Measurements from ENCODE around the gene RTL10. TPM values are rescaled to one million over a fixed set of nuclear protein-coding genes. Genes with fewer than 3 reads are reported as not detected.

RTL10 gene
- total RNA-seq = 10 to 100 TPM; 15.7 to 41.9 TPM

GRCh38 chr22:19854778-19855503 lies at the start of gene RTL10, which contains the start of gene GNB1L:
TSS of gene RTL10 (minus strand) at chr22:19854874. CDS start at chr22:19852261, 2,613 bp downstream.
TSS of gene GNB1L (minus strand) at chr22:19854874. CDS start at chr22:19821355, 33,519 bp downstream.
- WGBS = under 1% methylated on average over 33 of the region's 81 CpGs

GRCh38 chr22:19904174-19904856 lies 49.6 kb upstream of the RTL10 start:
- no peak for TF ChIP-seq POLR2AphosphoS5 (IDR thresholded peaks at IDR 0.05)
- no peak for TF ChIP-seq CTCF (IDR thresholded peaks at IDR 0.05)
- no peak for TF ChIP-seq POLR2A (IDR thresholded peaks at IDR 0.05)
- no peaks in the 10 kb centered on the region for H3K9me3 ChIP-seq
- no peak for DNase-seq (ENCODE audit: low spot score)
- intact Hi-C loops (cut with DNase I) = no loop called here
- peak overlapping the region in 1 of 2 donors; percentile 19 for H3K27ac ChIP-seq
- H3K27me3 ChIP-seq (replicated peaks; ENCODE audit: insufficient read depth) = no peaks in the 10 kb centered on the region
- WGBS = 70% methylated on average over 16 of the region's 16 CpGs
- no peaks in the 10 kb centered on the region for H3K36me3 ChIP-seq
- H3K4me3 ChIP-seq = no peak overlapping the region
- peaks cover 12% of the 10 kb centered on the region for H3K4me1 ChIP-seq (replicated peaks)

More at GRCh38 chr22:19854778-19855503, at the start of gene RTL10, which contains the start of gene GNB1L:
- Histone ChIP-seq H3K27me3 (replicated peaks; ENCODE audit: insufficient read depth) (no peaks in the 10 kb centered on the region), H3K4me1 (replicated peaks) (peaks cover 31% of the 10 kb centered on the region), H3K36me3 (peaks cover 0 to 17% of the 10 kb centered on the region in 2 donors), H3K4me3 (peak within 1 kb of the TSS; percentile 57 to 89), H3K9me3 (no peaks in the 10 kb centered on the region), H3K27ac (peak within 1 kb of the TSS; percentile 91 to 92)
- TF ChIP-seq POLR2AphosphoS5 (IDR thresholded peaks at IDR 0.05) (peak; percentile 96), CTCF (IDR thresholded peaks at IDR 0.05) (peak in 2 of 4 experiments; percentile 10 to 51), POLR2A (IDR thresholded peaks at IDR 0.05) (peak; percentile 98)
- DNase-seq (ENCODE audit: low spot score) = peak; percentile 96
- intact Hi-C loops (cut with DNase I) = no loop called here

GRCh38 chr22:19903513-19903912 lies 48.8 kb upstream of the RTL10 start:
- 90% methylated on average over 12 of the region's 12 CpGs for WGBS
- peaks cover 12% of the 10 kb centered on the region for H3K4me1 ChIP-seq (replicated peaks)
- intact Hi-C loops (cut with DNase I) = no loop called here
- no peaks in the 10 kb centered on the region for H3K36me3 ChIP-seq
- no peaks in the 10 kb centered on the region for H3K27me3 ChIP-seq (replicated peaks; ENCODE audit: insufficient read depth)
- TF ChIP-seq CTCF (IDR thresholded peaks at IDR 0.05) = no peak
- TF ChIP-seq POLR2A (IDR thresholded peaks at IDR 0.05) = no peak
- no peak for TF ChIP-seq POLR2AphosphoS5 (IDR thresholded peaks at IDR 0.05)
- H3K9me3 ChIP-seq = no peaks in the 10 kb centered on the region
- no peak overlapping the region for H3K4me3 ChIP-seq
- H3K27ac ChIP-seq = peak overlapping the region in 1 of 2 donors; percentile 13
- DNase-seq (ENCODE audit: low spot score) = no peak

- Histone ChIP-seq H3K9me3 (no peaks in the 10 kb centered on the region), H3K4me3 (no peak overlapping the region), H3K27ac (peak overlapping the region in 1 of 2 donors; percentile 13), H3K4me1 (replicated peaks) (peaks cover 12% of the 10 kb centered on the region), H3K27me3 (replicated peaks; ENCODE audit: insufficient read depth) (no peaks in the 10 kb centered on the region), H3K36me3 (no peaks in the 10 kb centered on the region)
- TF ChIP-seq POLR2A (IDR thresholded peaks at IDR 0.05) (no peak), CTCF (IDR thresholded peaks at IDR 0.05) (no peak), POLR2AphosphoS5 (IDR thresholded peaks at IDR 0.05) (no peak)
- intact Hi-C loops (cut with DNase I) = no loop called here
- WGBS = 86% methylated on average over 9 of the region's 9 CpGs
- no peak for DNase-seq (ENCODE audit: low spot score)
Measured at GRCh38 chr22:19903031-19903430, 48.4 kb upstream of the RTL10 start.
